A673 (cell line): ENCODE data around the gene SWI5. TPM values are rescaled to one million over a fixed set of nuclear protein-coding genes. Genes with fewer than 3 reads are reported as not detected.

Source experiments
- BruUV-seq: library from RNA; stranded (reverse); fragments of 400-500 nt; replicated peaks from 2 replicates; lab custom pipeline; 2021; lab: Mats Ljungman, UMichigan
- CTCF ChIA-PET: fragments of 300-600 bp; sonication (Branson Sonifier 250); formaldehyde crosslinking; loops from one replicate; lab custom pipeline; 2022; ENCODE audit warnings: antibody characterized with exemption; lab: Charles Lee
- POLR2A ChIA-PET: fragments of 300-600 bp; sonication (Branson Sonifier 250); formaldehyde crosslinking; loops from one replicate; lab custom pipeline; 2022; ENCODE audit warnings: antibody characterized with exemption; ENCODE audit not compliant: low non-redundant PET; lab: Charles Lee
- DNase-seq: peaks from one replicate; pipeline ENCODE4 v3.0.0-alpha.2; 2015; ENCODE audit warnings: low spot score
- H3K27ac ChIP-seq: fragments of 200-600 bp; sonication (generic); 2 replicates; pipeline ENCODE4 v1.5.1; 2016; ENCODE audit warnings: mixed run types, low read depth, mild to moderate bottlenecking, mixed read lengths, antibody characterized with exemption, low read length; ENCODE audit not compliant: poor library complexity, severe bottlenecking
- H3K27me3 ChIP-seq: fragments of 200-600 bp; sonication (generic); replicated peaks from 2 replicates; pipeline ENCODE4 v1.6.1; 2017; ENCODE audit warnings: mixed run types, low read depth, mild to moderate bottlenecking, mixed read lengths, antibody characterized with exemption, low read length; ENCODE audit not compliant: insufficient read depth, poor library complexity
- H3K36me3 ChIP-seq: fragments of 200-600 bp; sonication (generic); 2 replicates; pipeline ENCODE4 v1.6.1; 2016; ENCODE audit warnings: mixed run types, mild to moderate bottlenecking, mixed read lengths, antibody characterized with exemption, low read length; ENCODE audit not compliant: insufficient read depth, poor library complexity, severe bottlenecking
- H3K4me1 ChIP-seq: fragments of 200-600 bp; sonication (generic); 2 replicates; pipeline ENCODE4 v1.6.1; 2017; ENCODE audit warnings: mixed run types, mild to moderate bottlenecking, mixed read lengths, antibody characterized with exemption, low read length; ENCODE audit not compliant: insufficient read depth, poor library complexity, severe bottlenecking
- H3K4me3 ChIP-seq: fragments of 200-600 bp; sonication (generic); 2 replicates; pipeline ENCODE4 v1.5.1; 2016; ENCODE audit warnings: low read depth, mixed run types, mild to moderate bottlenecking, mixed read lengths, low read length; ENCODE audit not compliant: poor library complexity, severe bottlenecking
- H3K9me3 ChIP-seq: fragments of 200-600 bp; sonication (generic); 2 replicates; pipeline ENCODE4 v1.6.1; 2016; ENCODE audit warnings: mixed run types, low read depth, mild to moderate bottlenecking, mixed read lengths, antibody characterized with exemption, low read length; ENCODE audit not compliant: poor library complexity, severe bottlenecking
- CTCF ChIP-seq: fragments of 300-800, 200-600 bp; sonication (generic); conservative IDR thresholded peaks from 2 replicates; pipeline ENCODE4 v1.5.1; 2017; ENCODE audit warnings: low read depth, mild to moderate bottlenecking, antibody characterized with exemption, low read length, moderate library complexity, mixed read lengths
- EZH2 ChIP-seq: fragments of 200-600 bp; sonication (generic); IDR thresholded peaks from 2 replicates; pipeline ENCODE4 v1.6.1; 2017; ENCODE audit warnings: borderline replicate concordance, low read depth, mild to moderate bottlenecking, mixed read lengths, antibody characterized with exemption, low read length; ENCODE audit not compliant: poor library complexity, severe bottlenecking
- intact Hi-C: fragments of 100-400 bp; cut with micrococcal nuclease; formaldehyde crosslinking; loops from one replicate; pipeline ENCODE4 v1.10.0; 2022; ENCODE audit not compliant: unreplicated experiment
- total RNA-seq: library from RNA; stranded (reverse); gene quantifications from 2 replicates; pipeline ENCODE4 v1.2.3, GENCODE V29; 2021

Gene SWI5
- total RNA-seq, 1 experiment from 2014 or later: 19.0 TPM

- POLR2A ChIA-PET: interaction anchor here (0.6 kb wide), 1 partner anchor 311 kb away, joined by 3 read pairs; no protein-coding TSS in a partner anchor
- CTCF ChIA-PET: no interaction called here
- Histone ChIP-seq H3K4me3 (no peak overlapping the region), H3K4me1 (no peaks in the 10 kb centered on the region), H3K36me3 (peaks cover 45% of the 10 kb centered on the region), H3K9me3 (no peaks in the 10 kb centered on the region), H3K27ac (no peak overlapping the region), H3K27me3 (no peaks in the 10 kb centered on the region)
- no peak for DNase-seq
- intact Hi-C loops: no loop called here
- BruUV-seq: no TSS peak
- no peak for TF ChIP-seq CTCF
- TF ChIP-seq EZH2: no peak
These were observed 38.6 kb downstream of the SWI5 start for GRCh38 chr9:128314697-128315096.

DNA sequence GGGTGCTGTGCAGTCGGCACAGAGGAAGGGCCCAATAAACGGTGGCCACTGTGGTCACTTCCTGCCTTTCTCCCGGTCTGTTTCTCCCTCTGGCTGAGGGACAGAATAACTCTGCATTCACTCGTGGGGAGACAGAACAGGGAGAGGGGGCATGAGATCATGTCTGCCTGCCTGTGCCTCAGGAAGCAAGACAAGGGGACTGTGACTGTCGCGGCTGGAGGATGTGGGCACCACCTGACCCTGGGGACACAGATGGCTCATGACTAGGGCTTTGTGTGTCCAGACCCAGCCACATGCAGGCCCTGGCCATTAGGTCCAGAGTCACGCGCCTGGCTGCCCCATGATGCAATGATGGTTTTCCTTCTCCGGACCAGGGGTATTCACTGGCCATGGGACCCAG lies 40.3 kb downstream of the SWI5 start:
- BruUV-seq: no TSS peak
- CTCF ChIA-PET: no interaction called here
- no peak for DNase-seq
- POLR2A ChIA-PET: no interaction called here
- peaks cover 31% of the 10 kb centered on the region for H3K36me3 ChIP-seq
- TF ChIP-seq CTCF (no peak), EZH2 (no peak)
- no peak overlapping the region for H3K27ac ChIP-seq
- intact Hi-C loops: no loop called here
- H3K4me3 ChIP-seq: no peak overlapping the region
- H3K4me1 ChIP-seq: peaks cover 4% of the 10 kb centered on the region
- no peaks in the 10 kb centered on the region for H3K27me3 ChIP-seq
- H3K9me3 ChIP-seq: no peaks in the 10 kb centered on the region

GRCh38 chr9:128317629-128318028 lies 41.6 kb downstream of the SWI5 start:
- Histone ChIP-seq H3K27ac (no peak overlapping the region), H3K9me3 (no peaks in the 10 kb centered on the region), H3K27me3 (no peaks in the 10 kb centered on the region), H3K4me1 (peaks cover 6% of the 10 kb centered on the region), H3K4me3 (no peak overlapping the region), H3K36me3 (peaks cover 25% of the 10 kb centered on the region)
- POLR2A ChIA-PET: no interaction called here
- TF ChIP-seq EZH2: no peak
- CTCF ChIA-PET: no interaction called here
- no peak for DNase-seq
- no TSS peak for BruUV-seq
- intact Hi-C loops: no loop called here

DNA sequence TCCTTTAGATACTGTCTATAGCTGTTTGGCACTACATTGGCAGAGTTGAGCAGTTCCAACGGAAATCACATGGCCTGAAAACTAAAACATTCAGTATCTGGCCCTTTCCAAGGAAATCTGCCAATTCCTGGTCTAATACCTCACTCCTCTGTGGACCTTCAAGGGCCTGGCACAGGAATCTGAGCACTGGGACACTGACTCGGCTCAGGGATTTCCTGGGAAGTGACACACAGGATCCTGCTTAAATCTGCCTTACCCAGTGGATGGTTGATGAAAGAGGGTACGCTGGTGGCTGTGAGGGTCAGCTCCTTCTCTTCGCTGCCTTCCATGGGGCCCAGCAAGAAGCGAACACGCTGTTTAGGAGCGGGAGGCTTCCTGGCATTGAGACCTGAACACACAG lies 45.3 kb downstream of the SWI5 start:
- Histone ChIP-seq H3K4me1 (peaks cover 13% of the 10 kb centered on the region), H3K4me3 (peak overlapping the region; percentile 98), H3K27ac (no peak overlapping the region)

More for the DNA sequence above, 45.3 kb downstream of the SWI5 start:
- Histone ChIP-seq H3K9me3 (no peaks in the 10 kb centered on the region), H3K27me3 (no peaks in the 10 kb centered on the region), H3K36me3 (peaks cover 33% of the 10 kb centered on the region)
- POLR2A ChIA-PET: no interaction called here
- intact Hi-C loops: no loop called here
- TF ChIP-seq CTCF (no peak), EZH2 (no peak)
- no peak for DNase-seq
- no TSS peak for BruUV-seq
- CTCF ChIA-PET: no interaction called here
